OCI-LY1 (cell line): Measurements from ENCODE around the gene KLF5.

ENCODE experiments used
- H2AFZ ChIP-seq: fragments of 200-600 bp; sonication (generic), shearing (Covaris generic); 2 replicates; pipeline ENCODE4 v1.6.0; 2014; ENCODE audit warnings: antibody characterized with exemption, mild to moderate bottlenecking, low read length
- H3F3A ChIP-seq: fragments of 200-600 bp; sonication (generic), shearing (Covaris generic); 2 replicates; pipeline ENCODE4 v1.6.0; 2014; ENCODE audit warnings: mild to moderate bottlenecking, antibody characterized with exemption, low read length, moderate library complexity; ENCODE audit not compliant: insufficient read depth
- H3K27ac ChIP-seq: fragments of 200-600 bp; sonication (generic); 2 replicates; pipeline ENCODE4 v1.5.1; 2014; ENCODE audit warnings: low read length, mixed run types, mild to moderate bottlenecking, low read depth; ENCODE audit not compliant: poor library complexity, severe bottlenecking
- H3K27me3 ChIP-seq: fragments of 200-600 bp; sonication (generic); 2 replicates; pipeline ENCODE4 v1.6.0; 2014; ENCODE audit warnings: antibody characterized with exemption, mild to moderate bottlenecking, low read length, moderate library complexity; ENCODE audit not compliant: insufficient read depth
- H3K36me3 ChIP-seq: fragments of 200-600 bp; sonication (generic); 2 replicates; pipeline ENCODE4 v1.6.1; 2014; ENCODE audit warnings: mild to moderate bottlenecking, antibody characterized with exemption, low read length, moderate library complexity, mixed read lengths; ENCODE audit not compliant: insufficient read depth
- H3K4me1 ChIP-seq: fragments of 200-600 bp; sonication (generic); 2 replicates; pipeline ENCODE4 v1.5.1; 2014; ENCODE audit warnings: mild to moderate bottlenecking, low read length, moderate library complexity; ENCODE audit not compliant: insufficient read depth, severe bottlenecking
- H3K4me2 ChIP-seq: fragments of 200-600 bp; sonication (generic), shearing (Covaris generic); 2 replicates; pipeline ENCODE4 v1.6.1; 2014; ENCODE audit warnings: low read length
- H3K4me3 ChIP-seq: fragments of 200-600 bp; sonication (generic); 2 replicates; pipeline ENCODE4 v1.5.1; 2014; ENCODE audit warnings: low read length, low read depth, mild to moderate bottlenecking, mixed read lengths; ENCODE audit not compliant: poor library complexity, severe bottlenecking
- H3K79me2 ChIP-seq: fragments of 200-600 bp; shearing (Covaris generic); 2 replicates; pipeline ENCODE4 v1.6.1; 2016; ENCODE audit warnings: mixed run types, low read length, mixed read lengths; ENCODE audit not compliant: insufficient read depth
- H3K9ac ChIP-seq: fragments of 200-600 bp; sonication (generic), shearing (Covaris generic); 2 replicates; pipeline ENCODE4 v1.6.1; 2014; ENCODE audit warnings: mild to moderate bottlenecking, low read length, mixed read lengths
- H3K9me2 ChIP-seq: fragments of 200-600 bp; sonication (generic), shearing (Covaris generic); 2 replicates; pipeline ENCODE4 v1.6.1; 2014; ENCODE audit warnings: low read depth, mild to moderate bottlenecking, low read length, mixed read lengths
- H3K9me3 ChIP-seq: fragments of 200-600 bp; shearing (Covaris generic); 2 replicates; pipeline ENCODE4 v1.6.1; 2014; ENCODE audit warnings: low read length, mixed read lengths
- H4K20me1 ChIP-seq: fragments of 200-600 bp; sonication (generic), shearing (Covaris generic); 2 replicates; pipeline ENCODE4 v1.6.0; 2016; ENCODE audit warnings: mild to moderate bottlenecking, low read length; ENCODE audit not compliant: insufficient read depth
- EZH2 ChIP-seq: fragments of 200-600 bp; sonication (generic), shearing (Covaris generic); IDR thresholded peaks from 2 replicates; pipeline ENCODE4 v1.8.0; 2017; ENCODE audit warnings: borderline replicate concordance, mixed run types, mild to moderate bottlenecking, antibody characterized with exemption, low read length, moderate library complexity, mixed read lengths
- TF ChIP-seq, protein P1 (sequence below): fragments of 200-600 bp; sonication (generic), shearing (Covaris generic); IDR thresholded peaks from 2 replicates; pipeline ENCODE4 v1.5.1; 2017; ENCODE audit warnings: mild to moderate bottlenecking, antibody characterized with exemption, low read length, moderate library complexity, mixed read lengths

KLF5 gene

DNA sequence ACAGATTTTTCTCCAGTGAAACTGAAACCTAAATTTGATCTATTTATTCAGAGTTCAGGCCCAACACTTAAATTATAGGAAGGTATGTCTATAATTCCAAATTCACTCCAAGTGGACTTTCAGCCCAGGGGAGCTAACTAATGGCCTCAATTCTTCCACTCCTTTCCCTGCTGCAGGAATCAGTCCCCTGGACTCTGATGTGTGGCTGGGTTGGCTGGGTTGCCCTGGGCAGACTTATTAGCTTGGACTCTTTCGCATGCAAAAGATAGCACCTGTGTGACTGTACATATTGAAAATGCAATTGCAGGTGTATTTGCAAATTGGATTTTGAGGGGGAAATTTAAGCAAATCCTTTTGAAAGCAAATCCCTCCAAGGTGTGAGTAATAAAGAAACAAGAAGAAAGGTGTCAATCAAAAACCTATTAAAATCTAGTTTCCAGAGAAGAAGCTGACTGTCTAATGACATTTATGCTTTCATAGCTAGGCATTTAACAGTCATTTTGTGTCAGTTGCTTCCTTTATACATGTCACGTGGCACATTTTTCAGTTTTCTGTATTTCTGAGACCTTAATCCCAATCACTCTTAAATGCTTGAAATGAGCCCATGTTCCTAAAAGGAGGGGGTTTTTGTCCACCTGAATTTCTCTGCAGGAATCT lies 42.7 kb downstream of the KLF5 start:
- Histone ChIP-seq H3K79me2 (no peaks in the 10 kb centered on the region), H2AFZ (no peak overlapping the region), H3K27ac (no peak overlapping the region), H3K9me3 (no peaks in the 10 kb centered on the region), H3F3A (no peaks in the 10 kb centered on the region), H3K9me2 (no peaks in the 10 kb centered on the region), H3K4me3 (no peak overlapping the region), H3K27me3 (no peaks in the 10 kb centered on the region), H3K36me3 (no peaks in the 10 kb centered on the region), H3K9ac (no peak overlapping the region), H4K20me1 (no peaks in the 10 kb centered on the region), H3K4me1 (no peaks in the 10 kb centered on the region), H3K4me2 (no peak overlapping the region)
- no peak for TF ChIP-seq EZH2
- TF ChIP-seq, protein P1, sequence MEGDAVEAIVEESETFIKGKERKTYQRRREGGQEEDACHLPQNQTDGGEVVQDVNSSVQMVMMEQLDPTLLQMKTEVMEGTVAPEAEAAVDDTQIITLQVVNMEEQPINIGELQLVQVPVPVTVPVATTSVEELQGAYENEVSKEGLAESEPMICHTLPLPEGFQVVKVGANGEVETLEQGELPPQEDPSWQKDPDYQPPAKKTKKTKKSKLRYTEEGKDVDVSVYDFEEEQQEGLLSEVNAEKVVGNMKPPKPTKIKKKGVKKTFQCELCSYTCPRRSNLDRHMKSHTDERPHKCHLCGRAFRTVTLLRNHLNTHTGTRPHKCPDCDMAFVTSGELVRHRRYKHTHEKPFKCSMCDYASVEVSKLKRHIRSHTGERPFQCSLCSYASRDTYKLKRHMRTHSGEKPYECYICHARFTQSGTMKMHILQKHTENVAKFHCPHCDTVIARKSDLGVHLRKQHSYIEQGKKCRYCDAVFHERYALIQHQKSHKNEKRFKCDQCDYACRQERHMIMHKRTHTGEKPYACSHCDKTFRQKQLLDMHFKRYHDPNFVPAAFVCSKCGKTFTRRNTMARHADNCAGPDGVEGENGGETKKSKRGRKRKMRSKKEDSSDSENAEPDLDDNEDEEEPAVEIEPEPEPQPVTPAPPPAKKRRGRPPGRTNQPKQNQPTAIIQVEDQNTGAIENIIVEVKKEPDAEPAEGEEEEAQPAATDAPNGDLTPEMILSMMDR, result no peak

- H3K27me3 ChIP-seq, result no peaks in the 10 kb centered on the region
- no peaks in the 10 kb centered on the region for H3K36me3 ChIP-seq
- H3F3A ChIP-seq, result no peaks in the 10 kb centered on the region
- H3K79me2 ChIP-seq, result no peaks in the 10 kb centered on the region
- no peaks in the 10 kb centered on the region for H3K9me2 ChIP-seq
- no peak overlapping the region for H3K27ac ChIP-seq
- H3K4me1 ChIP-seq, result no peaks in the 10 kb centered on the region
- H3K4me2 ChIP-seq, result no peak overlapping the region
- H3K9ac ChIP-seq, result no peak overlapping the region
- H2AFZ ChIP-seq, result no peak overlapping the region
- no peak overlapping the region for H3K4me3 ChIP-seq
- no peaks in the 10 kb centered on the region for H4K20me1 ChIP-seq
- TF ChIP-seq EZH2, result no peak
- TF ChIP-seq, protein P1, result no peak
- H3K9me3 ChIP-seq, result no peaks in the 10 kb centered on the region
These were observed 44.4 kb downstream of the KLF5 start for GRCh38 chr13:73103238-73103637.

DNA sequence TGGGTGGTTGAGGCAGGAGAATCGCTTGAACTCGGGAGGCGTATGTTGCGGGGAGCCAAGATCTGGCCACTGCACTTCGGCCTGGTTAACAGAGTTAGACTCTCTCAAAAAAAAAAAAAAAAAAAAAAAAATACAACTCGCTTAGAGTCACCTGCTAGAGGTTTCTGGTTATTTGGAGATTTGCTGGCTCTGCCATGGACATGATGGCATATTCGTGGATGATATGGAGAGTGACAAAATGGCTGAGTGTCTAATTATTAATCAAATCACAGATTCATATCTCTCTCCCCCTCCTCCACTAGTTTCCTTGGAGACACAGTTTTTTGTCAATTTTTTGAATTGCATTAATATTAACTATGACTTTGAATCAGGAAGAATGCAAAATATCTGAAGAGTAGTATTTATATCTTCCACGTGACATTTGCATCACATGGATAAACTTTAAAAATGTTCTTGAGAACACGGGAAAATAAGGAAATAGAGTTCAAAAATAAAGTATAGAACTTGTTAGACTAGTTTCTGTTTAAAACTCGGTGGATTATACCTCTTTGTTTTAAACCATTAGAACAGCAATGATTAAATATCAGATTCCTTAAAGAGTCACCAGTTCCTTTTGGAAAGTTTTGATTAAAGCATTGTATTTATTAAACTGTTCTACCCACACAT lies 47.8 kb downstream of the KLF5 start:
- H4K20me1 ChIP-seq, result no peaks in the 10 kb centered on the region
- H3K36me3 ChIP-seq, result no peaks in the 10 kb centered on the region
- H3K9ac ChIP-seq, result no peak overlapping the region
- H3K27me3 ChIP-seq, result no peaks in the 10 kb centered on the region
- H3K9me2 ChIP-seq, result no peaks in the 10 kb centered on the region
- no peaks in the 10 kb centered on the region for H3F3A ChIP-seq
- H2AFZ ChIP-seq, result no peak overlapping the region
- no peak overlapping the region for H3K27ac ChIP-seq
- no peak overlapping the region for H3K4me2 ChIP-seq
- TF ChIP-seq, protein P1, result no peak
- no peak for TF ChIP-seq EZH2
- no peak overlapping the region for H3K4me3 ChIP-seq
- H3K79me2 ChIP-seq, result no peaks in the 10 kb centered on the region
- no peaks in the 10 kb centered on the region for H3K9me3 ChIP-seq
- no peaks in the 10 kb centered on the region for H3K4me1 ChIP-seq
